Mononuclear cell (primary cell): ENCODE measurements around the gene IZUMO3. TPM values are rescaled to one million over a fixed set of nuclear protein-coding genes. Genes with fewer than 3 reads are reported as not detected.

Experiments
- H3K27me3 ChIP-seq: 2 replicates; pipeline ENCODE4 v1.6.0; 2011; ENCODE audit warnings: low read length, control low read depth; ENCODE audit not compliant: insufficient read depth
- H3K4me1 ChIP-seq: 2 replicates; pipeline ENCODE4 v1.5.1; 2011; ENCODE audit warnings: mild to moderate bottlenecking, low read length, control low read depth; ENCODE audit not compliant: insufficient read depth
- H3K4me3 ChIP-seq: 2 replicates; pipeline ENCODE4 v1.5.1; 2011; ENCODE audit warnings: mild to moderate bottlenecking, low read length, moderate library complexity
- H3K9me3 ChIP-seq: 2 replicates; pipeline ENCODE4 v1.5.1; 2011; ENCODE audit warnings: low read depth, mild to moderate bottlenecking, control low read depth, low read length
- total RNA-seq: library from RNA; depleted of rRNA; stranded (reverse); fragments of >200 nt; gene quantifications from one replicate; pipeline ENCODE4 v1.2.3, GENCODE V29; 2012

IZUMO3 gene
- total RNA-seq, 1 donor = not detected

DNA sequence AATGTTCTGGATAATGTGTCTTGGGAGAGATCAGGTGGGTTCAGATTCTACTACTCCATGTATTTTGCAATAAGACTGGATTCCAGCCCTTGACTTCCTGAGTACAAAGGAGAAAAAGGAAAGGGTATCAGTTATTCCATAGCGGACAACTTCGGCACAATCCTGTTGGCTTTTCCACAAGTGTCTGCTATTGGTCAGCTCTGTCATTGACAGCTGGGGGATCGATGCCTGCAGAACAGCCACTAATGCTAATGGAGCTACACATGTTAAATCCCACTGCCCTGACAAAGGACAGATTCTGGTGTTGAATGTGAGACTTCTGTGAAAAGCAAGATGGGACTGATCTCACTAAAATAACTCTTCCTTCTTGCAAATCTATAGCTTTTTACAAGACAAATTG lies 41.2 kb downstream of the IZUMO3 start:
- Histone ChIP-seq H3K9me3 (no peaks in the 10 kb centered on the region), H3K4me1 (no peaks in the 10 kb centered on the region), H3K27me3 (no peaks in the 10 kb centered on the region), H3K4me3 (no peak overlapping the region)

DNA sequence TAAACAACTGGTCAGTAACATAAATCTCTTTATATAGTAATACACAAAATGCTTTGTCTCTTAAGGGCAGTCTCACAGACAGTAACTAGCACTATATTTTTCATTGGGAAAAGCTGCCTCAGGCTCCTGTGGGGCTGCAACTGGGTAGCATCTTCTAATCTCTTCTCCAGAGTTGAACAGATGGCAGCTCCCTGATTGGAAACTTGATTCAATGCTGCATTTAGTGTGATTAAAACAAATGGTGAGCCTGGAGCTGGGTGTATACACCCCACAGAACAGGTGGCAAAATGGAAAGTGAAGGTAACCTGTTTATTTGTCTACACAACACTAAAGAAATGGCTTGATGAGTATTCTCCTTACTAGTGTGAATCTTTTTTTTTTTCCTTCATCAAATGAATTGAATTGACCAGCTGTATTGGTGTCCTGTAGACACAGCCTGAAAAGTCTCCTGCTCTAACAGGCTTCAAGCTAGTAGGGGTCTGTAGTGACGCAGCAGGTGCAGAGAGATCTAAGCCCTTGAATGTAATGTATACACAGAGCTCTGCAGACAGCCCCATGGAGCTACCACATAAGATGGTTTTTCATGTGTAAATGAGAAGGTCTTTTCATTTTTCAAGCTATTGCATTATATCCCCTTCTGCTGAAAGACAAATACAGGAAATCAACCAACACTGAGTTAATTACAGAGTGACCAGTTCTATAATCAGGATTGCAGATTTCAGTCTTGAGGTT lies 43.3 kb downstream of the IZUMO3 start:
- no peak overlapping the region for H3K4me3 ChIP-seq
- H3K27me3 ChIP-seq = no peaks in the 10 kb centered on the region
- H3K4me1 ChIP-seq = no peaks in the 10 kb centered on the region
- H3K9me3 ChIP-seq = no peaks in the 10 kb centered on the region

DNA sequence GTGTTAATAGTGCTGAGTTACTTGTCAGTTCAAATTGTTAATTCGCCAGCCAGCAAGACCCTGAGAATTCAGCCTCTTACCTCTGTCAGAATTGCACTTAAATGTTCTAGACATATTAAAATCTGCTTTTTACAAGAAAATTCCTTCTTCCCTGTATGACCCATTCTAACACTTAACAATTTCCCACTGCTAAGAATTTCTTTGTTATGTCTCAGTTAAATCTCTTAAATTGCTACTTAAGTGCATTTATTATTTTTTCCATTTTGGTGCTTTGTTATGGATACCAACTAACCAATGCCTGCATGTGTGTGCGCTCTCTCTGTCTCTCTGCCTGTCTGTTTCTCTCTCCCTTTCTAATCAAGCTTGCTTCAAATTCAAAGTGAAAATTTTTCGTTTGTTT lies 44.9 kb downstream of the IZUMO3 start:
- Histone ChIP-seq H3K27me3 (no peaks in the 10 kb centered on the region), H3K4me1 (no peaks in the 10 kb centered on the region), H3K4me3 (no peak overlapping the region), H3K9me3 (no peaks in the 10 kb centered on the region)

- Histone ChIP-seq H3K4me1 (no peaks in the 10 kb centered on the region), H3K4me3 (no peak overlapping the region), H3K27me3 (no peaks in the 10 kb centered on the region), H3K9me3 (no peaks in the 10 kb centered on the region)
Measured at GRCh38 chr9:24498632-24499031, 47.1 kb downstream of the IZUMO3 start.

- Histone ChIP-seq H3K27me3 (no peaks in the 10 kb centered on the region), H3K9me3 (no peaks in the 10 kb centered on the region), H3K4me1 (no peaks in the 10 kb centered on the region), H3K4me3 (no peak overlapping the region)
Measured at GRCh38 chr9:24497671-24498070, 48.0 kb downstream of the IZUMO3 start.
